B cell (primary cell): ENCODE results near the gene SLC6A6. TPM values are rescaled to one million over a fixed set of nuclear protein-coding genes. Genes with fewer than 3 reads are reported as not detected.

ENCODE experiments used
- ATAC-seq: fragments of 200-7000 bp; cut with Tn5 transposase; one replicate; pipeline ENCODE4 v1.10.0; 2021; ENCODE audit warnings: low read depth, mild to moderate bottlenecking, moderate number of reproducible peaks, moderate library complexity
- CTCF ChIA-PET: fragments of 350-600 bp; sonication (Branson Sonifier 250); formaldehyde crosslinking; loops from one replicate; lab custom pipeline; 2021; ENCODE audit warnings: antibody characterized with exemption, inconsistent platforms; lab: Charles Lee
- POLR2A ChIA-PET: fragments of 350-600 bp; sonication (Branson Sonifier 250); formaldehyde crosslinking; loops from one replicate; lab custom pipeline; 2021; ENCODE audit warnings: antibody characterized with exemption; lab: Charles Lee
- DNase-seq: peaks from one replicate; pipeline ENCODE4 v3.0.0; 2013
- H2AFZ ChIP-seq: 2 replicates; pipeline ENCODE4 v1.6.1; 2012; ENCODE audit warnings: mild to moderate bottlenecking, low read depth, low read length; ENCODE audit not compliant: insufficient read depth, poor library complexity, severe bottlenecking
- H3K27ac ChIP-seq, 2 donors: 1 replicate in 1 of 2; 2 replicates in 1 of 2; pipeline ENCODE4 v1.5.1; 2012 to 2013; ENCODE audit warnings: low read length in 2 of 2, mild to moderate bottlenecking in 2 of 2, moderate library complexity in 1 of 2
- H3K27me3 ChIP-seq, 4 experiments: fragments of 200-600 bp in 1 of 4; sonication (generic) in 1 of 4; replicated peaks in 1 of 4; 1 replicate in 2 of 4; 2 replicates in 2 of 4; pipeline versions ENCODE4 v1.6.1 to v1.7.0; 2013 to 2016; ENCODE audit warnings: low read length in 3 of 4, mild to moderate bottlenecking in 2 of 4, mixed read lengths in 1 of 4, moderate library complexity in 1 of 4; ENCODE audit not compliant: insufficient read depth in 4 of 4, control insufficient read depth in 3 of 4; ENCODE audit errors: control extremely low read depth in 1 of 4
- H3K36me3 ChIP-seq, 2 experiments: replicated peaks in 1 of 2; 1 replicate in 1 of 2; 2 replicates in 1 of 2; pipeline versions ENCODE4 v1.6.1 to v1.7.1; 2013; ENCODE audit warnings: low read length in 1 of 2; ENCODE audit not compliant: insufficient read depth in 2 of 2, control insufficient read depth in 1 of 2; ENCODE audit errors: control extremely low read depth in 1 of 2, extremely low read depth in 1 of 2
- H3K4me1 ChIP-seq, 2 donors: fragments of 200-600 bp in 1 of 2; sonication (generic) in 1 of 2; 1 replicate in 1 of 2; 2 replicates in 1 of 2; pipeline versions ENCODE4 v1.5.1 to v1.6.1; 2013 to 2017; ENCODE audit warnings: low read length in 2 of 2; ENCODE audit not compliant: control insufficient read depth in 2 of 2, insufficient read depth in 2 of 2
- H3K4me2 ChIP-seq: replicated peaks from 2 replicates; pipeline ENCODE3; 2012; ENCODE audit warnings: mild to moderate bottlenecking, low read depth, low read length; ENCODE audit not compliant: poor library complexity, severe bottlenecking
- H3K4me3 ChIP-seq, 5 experiments: fragments of 200-600 bp in 1 of 5; sonication (generic) in 1 of 5; 1 replicate in 3 of 5; 2 replicates in 2 of 5; pipeline versions ENCODE4 v1.5.1 to v1.7.0; 2011 to 2016; ENCODE audit warnings: low read length in 4 of 5, mild to moderate bottlenecking in 4 of 5, low read depth in 2 of 5, control low read depth in 1 of 5, moderate library complexity in 1 of 5; ENCODE audit not compliant: insufficient read depth in 1 of 5; ENCODE audit errors: control extremely low read depth in 1 of 5, extremely low read depth in 1 of 5
- H3K79me2 ChIP-seq: fragments of 200-600 bp; sonication (generic); one replicate; pipeline ENCODE4 v1.6.0; 2016; ENCODE audit warnings: low read length; ENCODE audit not compliant: control insufficient read depth, insufficient read depth
- H3K9ac ChIP-seq: fragments of 200-600 bp; sonication (generic); 2 replicates; pipeline ENCODE4 v1.6.1; 2017; ENCODE audit warnings: mild to moderate bottlenecking, low read length, moderate library complexity
- H3K9me3 ChIP-seq, 3 donors: one replicate each; pipeline versions ENCODE4 v1.6.1 to v1.7.1; 2013; ENCODE audit warnings: low read length in 2 of 3; ENCODE audit not compliant: control insufficient read depth in 2 of 3, insufficient read depth in 1 of 3; ENCODE audit errors: control extremely low read depth in 1 of 3
- H4K20me1 ChIP-seq: 2 replicates; pipeline ENCODE4 v1.6.0; 2012; ENCODE audit warnings: mild to moderate bottlenecking, low read length; ENCODE audit not compliant: insufficient read depth, control insufficient read depth, poor library complexity, severe bottlenecking
- H3K27ac Mint-ChIP-seq: one replicate; pipeline ENCODE4 v1.8.0; 2021; ENCODE audit warnings: mixed read lengths
- H3K27me3 Mint-ChIP-seq: one replicate; pipeline ENCODE4 v1.8.0; 2021; ENCODE audit warnings: mixed read lengths
- H3K4me1 Mint-ChIP-seq: one replicate; pipeline ENCODE4 v1.8.0; 2021; ENCODE audit warnings: mixed read lengths
- H3K4me3 Mint-ChIP-seq: one replicate; pipeline ENCODE4 v1.8.0; 2021; ENCODE audit warnings: mixed read lengths
- H3K9me3 Mint-ChIP-seq: one replicate; pipeline ENCODE4 v1.8.0; 2022; ENCODE audit warnings: mixed read lengths; ENCODE audit not compliant: insufficient read depth
- CTCF ChIP-seq: fragments of 200-600 bp; IDR thresholded peaks from one replicate; pipeline ENCODE4 v1.8.0; 2022; ENCODE audit warnings: antibody characterized with exemption, mild to moderate bottlenecking
- EZH2 ChIP-seq: IDR thresholded peaks from 2 replicates; pipeline ENCODE4 v1.6.1; 2012; ENCODE audit warnings: borderline replicate concordance, low read depth, mild to moderate bottlenecking, moderate library complexity, low read length; ENCODE audit not compliant: insufficient read depth, poor library complexity, severe bottlenecking
- WGBS: methylation state at CpG from one replicate; pipeline ENCODE4 v1.1.5; 2013; ENCODE audit warnings: missing lambda C conversion rate; ENCODE audit not compliant: insufficient coverage; 5-methylcytosine and 5-hydroxymethylcytosine counted together
- intact Hi-C: fragments of 100-400 bp; cut with micrococcal nuclease; formaldehyde crosslinking; loops from one replicate; pipeline ENCODE4 v1.10.0; 2022
- polyA plus RNA-seq: library from polyadenylated mRNA; depleted of rRNA; stranded (reverse); fragments of >200 nt; gene quantifications from 2 replicates; pipeline ENCODE4 v1.2.3, GENCODE V29; 2012
- total RNA-seq, 2 donors: library from RNA; stranded (reverse); fragments of 120-200 nt in 1 of 2; gene quantifications; 1 replicate in 1 of 2; 2 replicates in 1 of 2; pipeline versions ENCODE4 v1.2.3 to v1.2.4, GENCODE V29; 2013 to 2022

The SLC6A6 gene
- total and polyA plus RNA-seq, 2 donors (not counting 1 experiment from before 2014, with no cell fraction given): 34.2 to 48.7 TPM

GRCh38 chr3:14508505-14508819 lies 106.1 kb downstream of the SLC6A6 start:
- Mint-ChIP-seq H3K4me1 (peaks cover 2% of the 10 kb centered on the region), H3K9me3 (no peaks in the 10 kb centered on the region), H3K27ac (no peak overlapping the region), H3K4me3 (no peak overlapping the region), H3K27me3 (peaks cover 9% of the 10 kb centered on the region)
- H3K9ac ChIP-seq: no peak overlapping the region
- H3K4me3 ChIP-seq: no peak overlapping the region
- H3K27me3 ChIP-seq: peaks cover 0 to 6% (median 0%) of the 10 kb centered on the region in 4 experiments
- H3K9me3 ChIP-seq: peaks cover 0 to 7% (median 0%) of the 10 kb centered on the region in 3 donors
- no peaks in the 10 kb centered on the region for H3K36me3 ChIP-seq
- peaks cover 0 to 4% of the 10 kb centered on the region in 2 donors for H3K4me1 ChIP-seq
- 71% methylated on average over 2 of the region's 3 CpGs for WGBS
- POLR2A ChIA-PET: no interaction called here
- H4K20me1 ChIP-seq: no peaks in the 10 kb centered on the region
- DNase-seq (no peak), ATAC-seq (no peak)
- CTCF ChIA-PET: interaction anchor here (1.2 to 3.9 kb wide), 3 partner anchors 15 to 418 kb away, joined by 3 to 21 read pairs (median 3); no protein-coding TSS in a partner anchor
- TF ChIP-seq EZH2 (no peak), CTCF (no peak)
- no peak overlapping the region for H3K27ac ChIP-seq
- no peaks in the 10 kb centered on the region for H3K79me2 ChIP-seq
- H3K4me2 ChIP-seq: no peak overlapping the region
- intact Hi-C loops: loop anchor here (2.0 kb wide), 1 partner anchor 412 kb away; no protein-coding TSS in a partner anchor
- H2AFZ ChIP-seq: no peak overlapping the region

- H3K27me3 ChIP-seq: peaks cover 0 to 6% (median 0%) of the 10 kb centered on the region in 4 experiments
- Mint-ChIP-seq H3K9me3 (no peaks in the 10 kb centered on the region), H3K4me3 (no peak overlapping the region), H3K4me1 (peaks cover 2% of the 10 kb centered on the region), H3K27me3 (peaks cover 9% of the 10 kb centered on the region), H3K27ac (no peak overlapping the region)
- intact Hi-C loops: loop anchor here (2.0 kb wide), 1 partner anchor 412 kb away; no protein-coding TSS in a partner anchor
- H3K79me2 ChIP-seq: no peaks in the 10 kb centered on the region
- no peak overlapping the region for H2AFZ ChIP-seq
- peaks cover 0 to 4% of the 10 kb centered on the region in 2 donors for H3K4me1 ChIP-seq
- POLR2A ChIA-PET: no interaction called here
- H3K9me3 ChIP-seq: peaks cover 0 to 3% (median 0%) of the 10 kb centered on the region in 3 donors
- no peak overlapping the region for H3K9ac ChIP-seq
- no peaks in the 10 kb centered on the region for H3K36me3 ChIP-seq
- H3K4me2 ChIP-seq: no peak overlapping the region
- ATAC-seq: no peak
- CTCF ChIA-PET: interaction anchor here (1.2 to 3.9 kb wide), 4 partner anchors 14 to 417 kb away, joined by 3 to 21 read pairs (median 3); no protein-coding TSS in a partner anchor
- DNase-seq: peak; percentile 58
- H3K4me3 ChIP-seq: no peak overlapping the region
- no peaks in the 10 kb centered on the region for H4K20me1 ChIP-seq
- WGBS: 26% methylated on average over 21 of the region's 22 CpGs
- no peak overlapping the region for H3K27ac ChIP-seq
- TF ChIP-seq CTCF: peak; percentile 85
- no peak for TF ChIP-seq EZH2
These were observed 106.8 kb downstream of the SLC6A6 start for GRCh38 chr3:14508966-14509795.
